ENCODE results near the gene FHIT. TPM values are rescaled to one million over a fixed set of nuclear protein-coding genes. Genes with fewer than 3 reads are reported as not detected.

The FHIT gene
- total and polyA plus RNA-seq, 2 donors from 2014 or later = 20.2 to 61.2 TPM

DNA sequence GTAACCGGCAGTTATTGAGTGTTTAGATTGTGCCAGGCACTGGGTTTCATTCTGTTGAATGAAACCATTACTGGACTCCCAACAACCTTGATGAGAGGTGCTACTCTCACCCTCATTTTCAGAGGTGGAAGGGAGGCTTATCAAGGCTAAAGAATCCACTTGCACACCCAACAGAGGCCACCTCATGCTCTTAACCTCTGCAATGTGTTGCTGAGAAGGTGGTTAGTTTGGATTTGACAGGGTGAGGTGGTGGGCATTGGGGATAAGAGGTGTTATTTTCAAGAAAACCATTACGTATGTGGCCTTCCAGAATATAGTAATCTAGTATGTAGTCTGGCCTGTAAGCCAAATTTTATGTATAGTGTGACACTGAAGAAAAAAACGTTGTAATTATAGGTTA is 73.1 kb downstream of the FHIT start:
- no peaks in the 10 kb centered on the region for H3K27me3 ChIP-seq (ENCODE audit: control insufficient read depth, insufficient read depth, low read length)
- no peaks in the 10 kb centered on the region for H3K9me3 ChIP-seq (ENCODE audit: control insufficient read depth in 2 of 3, insufficient read depth in 1 of 3, low read length in 3 of 3)
- no peak overlapping the region for H3K4me3 ChIP-seq (ENCODE audit: low read length in 3 of 3)
- FAIRE-seq (no peak), DNase-seq (no peak)
- no peaks in the 10 kb centered on the region for H3K36me3 ChIP-seq (ENCODE audit: control insufficient read depth in 2 of 3, insufficient read depth in 3 of 3, low read length in 3 of 3)
- TF ChIP-seq, protein P1, sequence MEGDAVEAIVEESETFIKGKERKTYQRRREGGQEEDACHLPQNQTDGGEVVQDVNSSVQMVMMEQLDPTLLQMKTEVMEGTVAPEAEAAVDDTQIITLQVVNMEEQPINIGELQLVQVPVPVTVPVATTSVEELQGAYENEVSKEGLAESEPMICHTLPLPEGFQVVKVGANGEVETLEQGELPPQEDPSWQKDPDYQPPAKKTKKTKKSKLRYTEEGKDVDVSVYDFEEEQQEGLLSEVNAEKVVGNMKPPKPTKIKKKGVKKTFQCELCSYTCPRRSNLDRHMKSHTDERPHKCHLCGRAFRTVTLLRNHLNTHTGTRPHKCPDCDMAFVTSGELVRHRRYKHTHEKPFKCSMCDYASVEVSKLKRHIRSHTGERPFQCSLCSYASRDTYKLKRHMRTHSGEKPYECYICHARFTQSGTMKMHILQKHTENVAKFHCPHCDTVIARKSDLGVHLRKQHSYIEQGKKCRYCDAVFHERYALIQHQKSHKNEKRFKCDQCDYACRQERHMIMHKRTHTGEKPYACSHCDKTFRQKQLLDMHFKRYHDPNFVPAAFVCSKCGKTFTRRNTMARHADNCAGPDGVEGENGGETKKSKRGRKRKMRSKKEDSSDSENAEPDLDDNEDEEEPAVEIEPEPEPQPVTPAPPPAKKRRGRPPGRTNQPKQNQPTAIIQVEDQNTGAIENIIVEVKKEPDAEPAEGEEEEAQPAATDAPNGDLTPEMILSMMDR (IDR thresholded peaks at IDR 0.05; ENCODE audit: borderline replicate concordance, extremely low read depth, insufficient read depth) = no peak
- no peak overlapping the region for H3K27ac ChIP-seq (ENCODE audit: low read depth in 2 of 2, low read length in 2 of 2)
- intact Hi-C loops (cut with DNase I) = no loop called here
- H3K9ac ChIP-seq (ENCODE audit: low read length in 3 of 3) = no peak overlapping the region
- peaks cover 0 to 3% (median 0%) of the 10 kb centered on the region in 3 donors for H3K4me1 ChIP-seq (ENCODE audit: control insufficient read depth in 2 of 3, insufficient read depth in 2 of 3, low read depth in 1 of 3, low read length in 3 of 3)

DNA sequence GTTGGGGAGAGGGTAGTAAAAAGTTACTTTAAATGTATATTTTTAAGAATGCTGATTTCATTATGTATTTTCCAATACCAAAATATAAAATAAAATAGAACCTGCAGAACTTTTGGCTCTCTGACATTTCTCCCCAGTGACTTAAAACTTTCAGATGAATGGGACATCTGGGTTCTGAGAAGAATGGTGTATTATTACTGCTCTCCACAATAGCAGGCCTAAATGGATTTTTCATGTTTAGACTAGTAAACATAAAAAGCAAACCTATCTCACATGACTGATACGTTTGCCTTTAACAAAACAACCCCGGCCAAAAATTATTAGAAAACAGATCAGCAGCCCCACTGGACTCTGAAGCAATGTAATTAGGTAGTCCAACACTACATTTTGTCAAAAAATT is 73.8 kb downstream of the FHIT start:
- Histone ChIP-seq H3K4me1 (ENCODE audit: control insufficient read depth in 2 of 3, insufficient read depth in 2 of 3, low read depth in 1 of 3, low read length in 3 of 3) (peaks cover 0 to 3% (median 0%) of the 10 kb centered on the region in 3 donors), H3K4me3 (ENCODE audit: low read length in 3 of 3) (no peak overlapping the region), H3K27ac (ENCODE audit: low read depth in 2 of 2, low read length in 2 of 2) (no peak overlapping the region), H3K9ac (ENCODE audit: low read length in 3 of 3) (no peak overlapping the region), H3K27me3 (ENCODE audit: control insufficient read depth, insufficient read depth, low read length) (no peaks in the 10 kb centered on the region), H3K36me3 (ENCODE audit: control insufficient read depth in 2 of 3, insufficient read depth in 3 of 3, low read length in 3 of 3) (no peaks in the 10 kb centered on the region), H3K9me3 (ENCODE audit: control insufficient read depth in 2 of 3, insufficient read depth in 1 of 3, low read length in 3 of 3) (no peaks in the 10 kb centered on the region)
- intact Hi-C loops (cut with DNase I) = no loop called here
- TF ChIP-seq, protein P1 (IDR thresholded peaks at IDR 0.05; ENCODE audit: borderline replicate concordance, extremely low read depth, insufficient read depth) = no peak
- FAIRE-seq (no peak), DNase-seq (no peak)

DNA sequence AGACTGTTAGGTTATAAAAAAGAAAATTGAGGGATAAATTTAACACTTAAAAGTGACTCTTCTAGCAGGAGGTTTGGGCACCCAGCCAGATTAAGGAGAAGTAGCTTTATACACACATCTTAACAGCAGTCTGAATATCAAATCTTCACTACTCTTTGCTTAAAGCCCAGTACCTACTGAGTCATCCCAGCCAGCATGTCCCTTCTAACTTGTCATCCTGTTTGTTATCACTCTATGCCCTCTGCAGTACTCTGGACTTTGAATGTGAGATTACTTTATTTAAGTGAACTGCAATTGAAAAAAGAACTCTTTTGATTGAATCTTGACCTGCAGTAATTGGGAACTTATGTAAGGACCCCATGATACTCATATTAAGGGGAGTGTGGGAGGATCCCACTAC is 77.6 kb downstream of the FHIT start:
- peak in 1 of 5 donors; percentile 36 for DNase-seq
- H3K27ac ChIP-seq (ENCODE audit: low read depth in 2 of 2, low read length in 2 of 2) = no peak overlapping the region
- intact Hi-C loops (cut with DNase I) = no loop called here

More for the DNA sequence above, 77.6 kb downstream of the FHIT start:
- Histone ChIP-seq H3K4me1 (ENCODE audit: control insufficient read depth in 2 of 3, insufficient read depth in 2 of 3, low read depth in 1 of 3, low read length in 3 of 3) (no peaks in the 10 kb centered on the region), H3K4me3 (ENCODE audit: low read length in 3 of 3) (no peak overlapping the region), H3K9me3 (ENCODE audit: control insufficient read depth in 2 of 3, insufficient read depth in 1 of 3, low read length in 3 of 3) (no peaks in the 10 kb centered on the region), H3K36me3 (ENCODE audit: control insufficient read depth in 2 of 3, insufficient read depth in 3 of 3, low read length in 3 of 3) (no peaks in the 10 kb centered on the region), H3K9ac (ENCODE audit: low read length in 3 of 3) (no peak overlapping the region), H3K27me3 (ENCODE audit: control insufficient read depth, insufficient read depth, low read length) (no peaks in the 10 kb centered on the region)
- TF ChIP-seq, protein P1 (IDR thresholded peaks at IDR 0.05; ENCODE audit: borderline replicate concordance, extremely low read depth, insufficient read depth) = no peak
- FAIRE-seq = no peak

Data from kidney (tissue), 14 donors.